Measurements from ENCODE around the gene ZFYVE16.

DNA sequence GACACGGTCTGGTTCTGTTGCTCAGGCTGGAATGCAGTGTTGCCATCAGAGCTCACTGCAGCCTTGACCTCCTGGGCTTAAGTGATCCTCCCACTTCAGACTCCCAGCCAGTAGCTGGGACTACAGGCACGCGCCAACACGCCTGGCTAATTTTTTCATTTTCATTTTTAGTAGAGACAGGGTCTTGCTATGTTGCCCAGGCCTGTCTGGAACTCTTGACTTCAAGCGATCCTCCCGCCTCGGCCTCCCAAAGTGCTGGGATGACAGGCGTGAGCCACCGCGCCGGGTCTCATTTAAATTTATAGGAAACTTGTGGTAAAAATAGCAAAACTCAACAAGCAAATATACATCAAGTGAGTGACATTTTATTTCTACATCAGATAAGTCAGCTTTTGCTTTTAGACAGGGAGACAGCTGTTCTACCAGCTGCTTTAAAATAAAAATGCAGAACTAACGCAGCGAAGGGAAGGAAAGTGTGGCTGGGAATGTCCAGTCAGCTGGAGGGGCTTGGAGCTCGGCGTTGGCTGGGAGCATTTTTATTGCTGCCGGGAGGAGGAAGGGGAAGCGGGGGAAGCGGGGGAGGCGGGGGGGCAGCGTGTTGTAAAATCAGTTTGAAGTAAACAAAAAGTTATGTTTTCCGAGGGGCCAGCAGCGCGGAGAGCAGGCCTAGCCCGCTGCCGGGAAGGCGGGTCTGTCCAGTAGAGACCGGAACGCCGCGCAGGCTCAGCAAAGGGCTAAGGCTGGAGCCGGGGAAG, 707 bp upstream of the ZFYVE16 start:
- peak in 1 of 4 donors; percentile 17 for TF ChIP-seq POLR2AphosphoS5 (IDR thresholded peaks at IDR 0.05)
- TF ChIP-seq, protein P1, sequence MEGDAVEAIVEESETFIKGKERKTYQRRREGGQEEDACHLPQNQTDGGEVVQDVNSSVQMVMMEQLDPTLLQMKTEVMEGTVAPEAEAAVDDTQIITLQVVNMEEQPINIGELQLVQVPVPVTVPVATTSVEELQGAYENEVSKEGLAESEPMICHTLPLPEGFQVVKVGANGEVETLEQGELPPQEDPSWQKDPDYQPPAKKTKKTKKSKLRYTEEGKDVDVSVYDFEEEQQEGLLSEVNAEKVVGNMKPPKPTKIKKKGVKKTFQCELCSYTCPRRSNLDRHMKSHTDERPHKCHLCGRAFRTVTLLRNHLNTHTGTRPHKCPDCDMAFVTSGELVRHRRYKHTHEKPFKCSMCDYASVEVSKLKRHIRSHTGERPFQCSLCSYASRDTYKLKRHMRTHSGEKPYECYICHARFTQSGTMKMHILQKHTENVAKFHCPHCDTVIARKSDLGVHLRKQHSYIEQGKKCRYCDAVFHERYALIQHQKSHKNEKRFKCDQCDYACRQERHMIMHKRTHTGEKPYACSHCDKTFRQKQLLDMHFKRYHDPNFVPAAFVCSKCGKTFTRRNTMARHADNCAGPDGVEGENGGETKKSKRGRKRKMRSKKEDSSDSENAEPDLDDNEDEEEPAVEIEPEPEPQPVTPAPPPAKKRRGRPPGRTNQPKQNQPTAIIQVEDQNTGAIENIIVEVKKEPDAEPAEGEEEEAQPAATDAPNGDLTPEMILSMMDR (IDR thresholded peaks at IDR 0.05) = no peak

Data from sigmoid colon (tissue), 4 donors.